Skeletal muscle cell (primary cell): ENCODE results near the gene PRKG1.

Source experiments
- DNase-seq: peaks from one replicate; pipeline ENCODE4 v3.0.0-alpha.2; 2010; ENCODE audit warnings: low read depth
- H3K4me3 ChIP-seq: 2 replicates; pipeline ENCODE4 v1.5.1; 2011; ENCODE audit warnings: low read depth, mild to moderate bottlenecking, control low read depth, low read length, moderate library complexity

The PRKG1 gene

DNA sequence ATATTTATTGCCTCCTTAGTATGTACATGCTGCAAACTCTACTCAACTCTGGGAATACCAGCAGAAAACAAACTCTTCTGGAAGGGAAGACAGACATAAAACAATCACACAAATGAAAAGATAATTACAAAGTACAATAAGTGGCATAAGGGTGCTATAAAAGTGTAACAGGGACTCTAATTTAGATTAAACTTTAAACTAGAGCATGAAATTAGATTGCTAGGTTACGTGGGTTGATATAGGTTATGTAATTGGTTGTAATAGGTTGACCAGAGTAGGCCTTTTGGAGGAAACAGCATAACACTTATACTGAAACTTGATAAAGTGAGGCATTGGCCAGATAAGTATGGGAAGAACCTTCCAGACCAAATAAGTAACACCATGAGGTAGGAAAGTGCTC lies 1213.6 kb downstream of the PRKG1 start:
- DNase-seq, result no peak
- H3K4me3 ChIP-seq, result no peak overlapping the region

- H3K4me3 ChIP-seq, result no peak overlapping the region
- DNase-seq, result no peak
Observed at GRCh38 chr10:52297747-52298146, 1223.5 kb downstream of the PRKG1 start.

- H3K4me3 ChIP-seq, result no peak overlapping the region
- no peak for DNase-seq
Observed at GRCh38 chr10:52300599-52301277, 1226.5 kb downstream of the PRKG1 start.

DNA sequence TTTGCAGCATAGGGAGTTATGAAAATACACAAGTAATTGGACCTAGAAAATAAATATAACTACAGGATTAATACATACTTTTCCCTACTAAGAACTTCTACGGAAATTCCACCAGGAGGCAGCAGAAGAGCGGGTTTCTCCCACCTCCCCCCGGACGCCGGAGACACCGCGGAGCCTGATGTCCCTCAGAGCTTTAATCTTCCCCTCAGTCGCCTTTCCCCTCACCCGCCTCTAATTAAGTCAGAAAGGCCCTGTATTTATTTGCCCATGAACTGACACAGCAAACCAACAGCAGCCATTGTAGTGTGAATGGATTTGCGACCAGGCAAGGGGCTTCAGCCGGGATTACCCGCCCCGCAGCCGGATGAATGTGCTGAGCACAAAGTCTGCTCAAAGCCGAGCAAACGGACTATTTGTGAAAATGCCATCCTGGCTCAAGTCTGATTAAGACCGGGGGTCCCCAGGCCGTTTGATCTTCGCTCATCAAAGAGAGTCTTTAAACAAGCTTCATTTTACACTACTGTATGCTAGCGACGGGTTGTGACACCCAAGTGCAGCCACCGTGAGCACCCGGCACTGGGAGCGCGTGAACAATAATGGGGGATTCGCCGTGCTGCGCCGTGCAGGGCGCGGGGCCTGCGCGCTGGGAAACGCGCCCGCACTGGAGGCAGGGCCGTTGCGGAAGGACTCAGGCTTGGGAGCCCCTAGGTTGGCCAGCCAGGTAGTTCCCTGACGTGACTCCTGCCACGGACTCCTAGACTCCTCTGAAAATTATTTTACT lies 1234.2 kb downstream of the PRKG1 start:
- DNase-seq, result no peak
- H3K4me3 ChIP-seq, result peak overlapping the region; percentile 50

GRCh38 chr10:52312942-52313255 lies 1238.6 kb downstream of the PRKG1 start:
- no peak for DNase-seq
- peak overlapping the region; percentile 75 for H3K4me3 ChIP-seq

DNA sequence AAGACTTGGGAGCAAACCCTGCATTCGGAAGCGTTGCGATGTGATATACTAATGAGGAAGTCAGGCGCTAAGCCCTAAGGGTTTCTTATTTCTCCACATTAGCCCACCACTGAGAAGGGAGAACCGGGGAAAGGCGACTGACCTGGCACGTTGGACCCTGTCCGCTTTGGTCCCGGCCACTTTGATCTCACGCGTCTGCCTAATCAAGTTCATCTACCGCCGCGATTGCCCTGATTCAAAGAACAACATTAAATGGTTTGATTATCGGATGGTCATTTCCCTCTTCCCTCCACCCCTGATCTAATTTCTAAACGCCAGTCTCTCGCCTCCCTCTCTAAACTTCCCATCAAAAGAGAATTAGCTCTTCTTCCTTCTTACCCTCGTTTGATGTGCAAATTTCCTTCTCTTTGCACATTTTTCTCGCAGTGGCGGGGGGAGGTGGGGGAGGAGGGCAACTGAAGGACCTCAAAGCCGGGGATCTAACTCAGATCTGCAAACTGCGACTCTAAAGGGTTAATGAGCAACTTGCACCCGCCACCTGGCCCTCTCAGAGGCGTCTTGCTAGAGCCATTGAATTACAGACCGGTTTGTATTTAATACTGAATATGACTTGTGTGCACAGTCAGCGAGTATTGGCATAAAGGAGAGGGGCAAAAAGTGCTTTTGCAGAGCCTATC lies 1239.1 kb downstream of the PRKG1 start:
- peak overlapping the region; percentile 75 for H3K4me3 ChIP-seq
- DNase-seq, result no peak

- no peak for DNase-seq
- peak within 1 kb of the TSS; percentile 75 for H3K4me3 ChIP-seq
Observed at GRCh38 chr10:52313933-52314821, 1239.9 kb downstream of the PRKG1 start, which contains the start of gene DKK1. Gene DKK1 (plus strand): TSS chr10:52314281. CDS start chr10:52314435, 154 bp downstream.

GRCh38 chr10:52314822-52315552 lies 1240.7 kb downstream of the PRKG1 start:
- peak overlapping the region; percentile 75 for H3K4me3 ChIP-seq
- DNase-seq, result no peak

DNA sequence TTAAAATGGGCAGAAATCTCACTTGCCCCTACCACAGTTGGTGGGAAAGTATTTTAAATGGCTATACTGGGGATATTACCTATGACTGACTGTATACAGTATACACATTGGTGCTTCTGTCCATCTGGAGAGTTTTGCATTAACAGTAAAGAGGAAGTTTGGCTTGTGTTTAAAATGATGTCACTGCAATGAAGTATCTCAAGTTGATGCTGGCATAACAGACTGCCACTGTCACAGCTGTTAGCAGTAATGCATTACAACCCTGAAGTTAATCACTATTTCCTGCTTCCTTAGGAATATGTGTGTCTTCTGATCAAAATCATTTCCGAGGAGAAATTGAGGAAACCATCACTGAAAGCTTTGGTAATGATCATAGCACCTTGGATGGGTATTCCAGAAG lies 1241.7 kb downstream of the PRKG1 start:
- peak overlapping the region; percentile 75 for H3K4me3 ChIP-seq
- DNase-seq, result no peak

- no peak for DNase-seq
- H3K4me3 ChIP-seq, result peak overlapping the region; percentile 75
Observed at GRCh38 chr10:52316500-52316899, 1242.2 kb downstream of the PRKG1 start.

- peak; percentile 74 for DNase-seq
- peak overlapping the region; percentile 0 for H3K4me3 ChIP-seq
Observed at GRCh38 chr10:52318136-52318701, 1243.9 kb downstream of the PRKG1 start.

DNA sequence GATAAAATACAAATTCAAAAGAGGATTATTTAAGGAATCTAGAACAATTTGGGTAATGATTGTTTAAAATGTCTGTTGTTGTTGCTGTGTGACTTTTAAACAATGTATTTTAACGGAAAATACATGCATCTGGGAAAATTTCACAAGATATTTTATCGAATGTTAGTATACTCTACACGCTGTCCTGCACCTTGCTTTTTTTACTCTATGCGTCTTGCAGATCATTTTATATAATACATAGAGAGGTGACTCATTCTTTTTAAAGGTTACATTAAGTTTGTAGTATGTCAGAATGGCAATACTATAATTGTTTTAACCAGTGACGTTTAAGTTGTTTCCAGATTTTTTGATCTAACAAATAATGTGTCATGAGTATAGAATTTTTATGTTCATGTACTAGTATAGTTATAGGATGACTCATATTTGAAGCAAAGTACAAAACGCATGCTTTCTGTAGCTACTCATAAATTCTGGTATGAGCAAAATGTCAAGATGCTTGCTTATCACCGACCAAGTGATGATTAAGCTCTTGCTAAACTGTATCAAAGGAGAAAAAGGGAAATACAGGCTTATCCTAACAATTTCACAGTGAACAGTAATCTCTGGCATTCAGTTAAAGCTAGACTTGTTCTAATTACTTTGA lies 1244.7 kb downstream of the PRKG1 start:
- DNase-seq, result peak; percentile 90
- no peak overlapping the region for H3K4me3 ChIP-seq

GRCh38 chr10:52319926-52320325 lies 1245.6 kb downstream of the PRKG1 start:
- H3K4me3 ChIP-seq, result no peak overlapping the region
- DNase-seq, result no peak

DNA sequence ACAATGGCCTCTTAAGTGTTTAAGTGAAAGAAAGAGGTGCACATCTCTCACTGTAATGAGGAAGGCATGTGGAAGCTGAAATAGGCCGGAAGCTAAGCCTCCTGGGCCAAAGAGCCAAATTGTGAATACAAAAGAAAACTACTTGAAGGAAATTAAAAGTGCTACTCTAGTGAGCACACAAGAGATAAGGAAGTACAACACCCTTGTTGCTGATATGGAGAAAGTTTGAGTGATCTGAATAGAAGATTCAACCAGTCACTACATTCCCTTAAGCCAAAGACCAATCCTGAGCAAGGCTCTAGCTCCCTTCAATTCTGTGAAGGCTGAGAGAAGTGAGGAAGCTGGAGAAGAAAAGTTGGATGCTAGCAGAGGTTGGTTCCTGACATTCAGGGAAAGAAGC lies 1248.0 kb downstream of the PRKG1 start:
- no peak for DNase-seq

DNA sequence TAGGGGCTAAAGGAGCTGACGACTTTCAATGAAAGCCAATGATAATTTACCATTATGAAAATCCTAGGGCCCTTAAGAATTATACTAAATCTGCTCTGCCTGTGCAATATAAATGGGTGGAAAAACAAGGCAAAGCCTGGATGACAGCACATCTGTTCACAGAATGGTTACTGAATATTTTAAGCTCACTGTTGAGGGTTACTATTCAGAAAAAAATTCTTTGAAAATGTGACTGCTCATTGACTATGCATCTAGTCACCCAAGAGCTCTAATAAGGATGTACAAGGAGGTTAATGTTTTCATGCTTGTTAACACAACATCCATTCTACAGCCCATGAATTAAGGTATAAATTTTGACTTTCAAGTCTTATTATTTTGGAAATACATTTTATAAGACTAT lies 1248.6 kb downstream of the PRKG1 start:
- DNase-seq, result no peak
- no peak overlapping the region for H3K4me3 ChIP-seq

More for the DNA sequence above, 1248.0 kb downstream of the PRKG1 start:
- H3K4me3 ChIP-seq, result no peak overlapping the region

DNA sequence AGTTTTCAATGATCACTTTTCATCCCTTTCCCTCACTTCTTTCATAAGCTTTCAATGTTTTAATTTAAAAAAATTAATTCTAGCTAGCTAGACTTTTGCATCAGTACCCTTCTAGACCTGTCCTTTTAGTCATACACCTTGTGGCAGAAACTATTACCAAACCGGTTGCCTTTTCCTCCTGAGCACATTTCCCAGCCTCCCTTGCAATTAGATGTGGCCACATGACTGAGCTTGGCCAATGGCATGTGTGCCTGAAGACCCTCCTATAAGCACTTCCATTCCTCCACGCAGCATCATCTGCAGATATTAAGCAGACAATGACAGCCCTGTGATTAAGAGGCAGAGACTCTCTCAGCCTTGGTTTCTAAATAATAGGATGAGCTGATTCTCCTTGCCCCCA lies 1252.1 kb downstream of the PRKG1 start:
- DNase-seq, result no peak
- no peak overlapping the region for H3K4me3 ChIP-seq

DNA sequence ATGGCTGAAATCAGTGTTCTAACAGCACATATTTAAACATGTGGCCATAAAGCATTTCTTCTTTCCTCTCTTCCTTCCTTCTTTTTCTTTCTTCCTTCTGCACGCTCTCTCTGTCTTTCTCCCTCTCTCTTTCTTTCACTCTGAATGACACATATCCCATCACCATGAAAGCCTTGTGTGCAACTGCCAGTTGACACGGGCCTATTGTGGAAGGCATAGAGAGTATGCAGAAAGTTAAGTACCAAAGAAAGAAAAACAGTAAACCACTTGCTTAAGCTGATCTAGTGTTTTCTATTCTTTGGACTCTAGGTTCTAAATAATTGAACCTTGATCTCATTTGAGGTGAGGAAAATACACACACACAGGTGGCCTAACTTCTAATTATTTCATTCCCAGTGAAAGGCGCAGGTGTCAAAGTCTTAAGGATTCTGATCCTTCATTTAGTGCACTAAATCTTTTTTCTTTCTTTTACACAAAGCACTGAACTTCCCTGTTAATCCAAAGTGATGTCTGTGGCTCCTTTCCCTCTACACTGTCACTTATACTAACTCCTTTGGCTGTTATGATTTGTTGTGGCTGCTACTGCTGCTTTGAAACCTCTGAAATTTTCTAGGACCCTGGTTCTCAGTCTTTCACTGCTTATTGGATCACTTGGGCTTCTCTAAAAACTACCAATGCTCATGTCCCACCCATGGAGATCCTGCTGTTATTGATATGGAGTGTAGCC lies 1257.5 kb downstream of the PRKG1 start:
- DNase-seq, result no peak
- H3K4me3 ChIP-seq, result no peak overlapping the region

GRCh38 chr10:52332815-52333214 lies 1258.5 kb downstream of the PRKG1 start:
- H3K4me3 ChIP-seq, result no peak overlapping the region
- DNase-seq, result no peak
